Neural progenitor cell (in vitro differentiated cells): ENCODE data around the gene FAM117B. TPM values are rescaled to one million over a fixed set of nuclear protein-coding genes. Genes with fewer than 3 reads are reported as not detected.

Experiments
- DNase-seq: peaks from one replicate; pipeline ENCODE4 v3.0.0-alpha.2; 2016; ENCODE audit warnings: low spot score
- H2AFZ ChIP-seq: fragments of 200-600 bp; sonication (generic); replicated peaks from 2 replicates; pipeline ENCODE4 v1.6.1; 2016; ENCODE audit warnings: antibody characterized with exemption
- H3F3A ChIP-seq: fragments of 200-600 bp; sonication (generic); 2 replicates; pipeline ENCODE4 v1.6.1; 2016; ENCODE audit warnings: antibody characterized with exemption, low read depth
- H3K27ac ChIP-seq: fragments of 200-600 bp; sonication (generic); 2 replicates; pipeline ENCODE4 v1.5.1; 2016; ENCODE audit warnings: mild to moderate bottlenecking
- H3K27me3 ChIP-seq: fragments of 200-600 bp; sonication (generic); 2 replicates; pipeline ENCODE4 v1.6.1; 2016; ENCODE audit warnings: mild to moderate bottlenecking, moderate library complexity
- H3K36me3 ChIP-seq: fragments of 200-600 bp; sonication (generic); 2 replicates; pipeline ENCODE4 v1.5.1; 2016
- H3K4me1 ChIP-seq: fragments of 200-600 bp; sonication (generic); 2 replicates; pipeline ENCODE4 v1.6.1; 2016; ENCODE audit warnings: mixed run types
- H3K4me2 ChIP-seq: fragments of 200-600 bp; sonication (generic); 2 replicates; pipeline ENCODE4 v1.6.1; 2016
- H3K4me3 ChIP-seq: fragments of 200-600 bp; sonication (generic); 2 replicates; pipeline ENCODE4 v1.5.1; 2016
- H3K79me2 ChIP-seq: fragments of 200-600 bp; sonication (generic); 2 replicates; pipeline ENCODE4 v1.6.1; 2016; ENCODE audit warnings: low read depth
- H3K9ac ChIP-seq: fragments of 200-600 bp; sonication (generic); 2 replicates; pipeline ENCODE4 v1.6.1; 2016
- H3K9me3 ChIP-seq: fragments of 200-600 bp; sonication (generic); 2 replicates; pipeline ENCODE4 v1.5.1; 2016; ENCODE audit warnings: low read depth
- H4K20me1 ChIP-seq: fragments of 200-600 bp; sonication (generic); 2 replicates; pipeline ENCODE4 v1.6.1; 2016; ENCODE audit warnings: low read depth
- H3K27ac Mint-ChIP-seq: 3 replicates; pipeline ENCODE4 v1.8.0; 2021; ENCODE audit warnings: mixed read lengths
- H3K27me3 Mint-ChIP-seq: 2 replicates; pipeline ENCODE4 v1.8.0; 2022; ENCODE audit warnings: low read depth, mild to moderate bottlenecking, inconsistent platforms, moderate library complexity, mixed read lengths; ENCODE audit not compliant: insufficient read depth
- H3K36me3 Mint-ChIP-seq: 3 replicates; pipeline ENCODE4 v1.8.0; 2021; ENCODE audit warnings: mixed read lengths
- H3K4me1 Mint-ChIP-seq: 3 replicates; pipeline ENCODE4 v1.8.0; 2021; ENCODE audit warnings: mixed read lengths
- H3K4me3 Mint-ChIP-seq: 3 replicates; pipeline ENCODE4 v1.8.0; 2021; ENCODE audit warnings: mild to moderate bottlenecking, moderate library complexity, mixed read lengths
- H3K9me3 Mint-ChIP-seq: 3 replicates; pipeline ENCODE4 v1.8.0; 2020; ENCODE audit warnings: mixed read lengths
- EZH2 ChIP-seq: fragments of 200-600 bp; sonication (generic); IDR thresholded peaks from 2 replicates; pipeline ENCODE4 v1.6.1; 2017; ENCODE audit warnings: antibody characterized with exemption, mild to moderate bottlenecking, moderate library complexity
- EZH2phosphoT487 ChIP-seq: fragments of 200-600 bp; sonication (generic); IDR thresholded peaks from 2 replicates; pipeline ENCODE4 v1.6.1; 2017; ENCODE audit warnings: antibody characterized with exemption
- total RNA-seq: library from RNA; depleted of rRNA; stranded (reverse); fragments of >200 nt; gene quantifications from 2 replicates; pipeline ENCODE4 v1.2.3, GENCODE V29; 2015; ENCODE audit warnings: low replicate concordance
- TF ChIP-seq, protein P1 (sequence below): fragments of 200-600 bp; sonication (generic); IDR thresholded peaks from 2 replicates; pipeline ENCODE4 v1.5.1; 2017; ENCODE audit warnings: antibody characterized with exemption, mild to moderate bottlenecking

FAM117B gene
- 15.0 and 17.5 TPM in 2 replicates for total RNA-seq

GRCh38 chr2:202634556-202635427 lies at the start of gene FAM117B:
FAM117B (plus strand) TSS chr2:202634969; CDS start chr2:202635188, 219 bp downstream.
- H3K9me3 Mint-ChIP-seq = peaks cover 11% of the 10 kb centered on the region
- H3K27me3 ChIP-seq = no peaks in the 10 kb centered on the region
- peaks cover 6% of the 10 kb centered on the region for H3K27me3 Mint-ChIP-seq
- H3K36me3 Mint-ChIP-seq = peaks cover 24% of the 10 kb centered on the region
- H3K9ac ChIP-seq = peak within 1 kb of the TSS; percentile 60
- peaks cover 11% of the 10 kb centered on the region for H3K4me1 ChIP-seq
- peak within 1 kb of the TSS; percentile 83 for H3K27ac ChIP-seq
- H3K4me2 ChIP-seq = peak within 1 kb of the TSS; percentile 88
- DNase-seq = peak; percentile 99
- peaks cover 22% of the 10 kb centered on the region for H3K4me1 Mint-ChIP-seq
- peaks cover 40% of the 10 kb centered on the region for H4K20me1 ChIP-seq
- peak within 1 kb of the TSS; percentile 89 for H2AFZ ChIP-seq
- H3K27ac Mint-ChIP-seq = peak within 1 kb of the TSS; percentile 90
- peaks cover 54% of the 10 kb centered on the region for H3K79me2 ChIP-seq
- H3K4me3 ChIP-seq = peak within 1 kb of the TSS; percentile 88
- H3F3A ChIP-seq = no peaks in the 10 kb centered on the region
- no peak for TF ChIP-seq EZH2
- no peak for TF ChIP-seq EZH2phosphoT487
- TF ChIP-seq, protein P1, sequence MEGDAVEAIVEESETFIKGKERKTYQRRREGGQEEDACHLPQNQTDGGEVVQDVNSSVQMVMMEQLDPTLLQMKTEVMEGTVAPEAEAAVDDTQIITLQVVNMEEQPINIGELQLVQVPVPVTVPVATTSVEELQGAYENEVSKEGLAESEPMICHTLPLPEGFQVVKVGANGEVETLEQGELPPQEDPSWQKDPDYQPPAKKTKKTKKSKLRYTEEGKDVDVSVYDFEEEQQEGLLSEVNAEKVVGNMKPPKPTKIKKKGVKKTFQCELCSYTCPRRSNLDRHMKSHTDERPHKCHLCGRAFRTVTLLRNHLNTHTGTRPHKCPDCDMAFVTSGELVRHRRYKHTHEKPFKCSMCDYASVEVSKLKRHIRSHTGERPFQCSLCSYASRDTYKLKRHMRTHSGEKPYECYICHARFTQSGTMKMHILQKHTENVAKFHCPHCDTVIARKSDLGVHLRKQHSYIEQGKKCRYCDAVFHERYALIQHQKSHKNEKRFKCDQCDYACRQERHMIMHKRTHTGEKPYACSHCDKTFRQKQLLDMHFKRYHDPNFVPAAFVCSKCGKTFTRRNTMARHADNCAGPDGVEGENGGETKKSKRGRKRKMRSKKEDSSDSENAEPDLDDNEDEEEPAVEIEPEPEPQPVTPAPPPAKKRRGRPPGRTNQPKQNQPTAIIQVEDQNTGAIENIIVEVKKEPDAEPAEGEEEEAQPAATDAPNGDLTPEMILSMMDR = no peak
- no peaks in the 10 kb centered on the region for H3K36me3 ChIP-seq
- H3K4me3 Mint-ChIP-seq = peak within 1 kb of the TSS; percentile 97
- no peaks in the 10 kb centered on the region for H3K9me3 ChIP-seq

GRCh38 chr2:202588647-202589581 lies 45.9 kb upstream of the FAM117B start:
- TF ChIP-seq EZH2phosphoT487 = no peak
- TF ChIP-seq, protein P1 = peak; percentile 89
- no peak for TF ChIP-seq EZH2
- Mint-ChIP-seq H3K4me1 (peaks cover 8% of the 10 kb centered on the region), H3K9me3 (peaks cover 5% of the 10 kb centered on the region), H3K4me3 (peak overlapping the region; percentile 65), H3K36me3 (no peaks in the 10 kb centered on the region), H3K27ac (peak overlapping the region; percentile 90), H3K27me3 (no peaks in the 10 kb centered on the region)
- H3F3A ChIP-seq = no peaks in the 10 kb centered on the region
- H3K9ac ChIP-seq = no peak overlapping the region
- H3K79me2 ChIP-seq = no peaks in the 10 kb centered on the region
- peak; percentile 93 for DNase-seq
- H3K4me1 ChIP-seq = peaks cover 10% of the 10 kb centered on the region
- H4K20me1 ChIP-seq = no peaks in the 10 kb centered on the region
- H3K9me3 ChIP-seq = no peaks in the 10 kb centered on the region
- peak overlapping the region; percentile 83 for H2AFZ ChIP-seq
- H3K27ac ChIP-seq = no peak overlapping the region
- H3K27me3 ChIP-seq = no peaks in the 10 kb centered on the region
- H3K36me3 ChIP-seq = no peaks in the 10 kb centered on the region
- H3K4me2 ChIP-seq = peak overlapping the region; percentile 33
- H3K4me3 ChIP-seq = no peak overlapping the region

DNA sequence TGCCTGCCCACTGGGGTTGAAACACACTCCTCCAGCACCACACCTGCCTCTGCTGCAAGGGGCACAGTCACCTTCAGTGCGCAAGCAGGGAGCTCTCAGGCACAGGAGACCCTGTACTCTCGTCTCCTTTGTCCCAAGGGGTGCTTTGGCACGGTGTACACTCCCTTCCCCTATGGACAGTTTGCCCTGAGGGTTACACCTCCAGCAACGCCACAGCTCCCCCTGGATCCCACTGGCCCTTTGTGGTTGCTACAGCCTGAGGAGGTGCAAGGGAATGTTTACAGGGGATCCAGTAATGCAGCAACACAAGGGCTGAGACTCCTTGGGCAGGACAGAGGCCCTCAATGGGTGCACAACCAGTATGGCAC lies 45.2 kb upstream of the FAM117B start:
- peaks cover 10% of the 10 kb centered on the region for H3K4me1 ChIP-seq
- H3K27me3 ChIP-seq = no peaks in the 10 kb centered on the region
- peak; percentile 21 for DNase-seq
- H3F3A ChIP-seq = no peaks in the 10 kb centered on the region
- H3K36me3 ChIP-seq = no peaks in the 10 kb centered on the region
- no peaks in the 10 kb centered on the region for H3K9me3 ChIP-seq
- no peaks in the 10 kb centered on the region for H3K27me3 Mint-ChIP-seq
- H3K36me3 Mint-ChIP-seq = no peaks in the 10 kb centered on the region
- peak overlapping the region; percentile 72 for H3K27ac Mint-ChIP-seq
- H3K4me1 Mint-ChIP-seq = peaks cover 8% of the 10 kb centered on the region
- peak overlapping the region; percentile 83 for H2AFZ ChIP-seq
- no peak overlapping the region for H3K4me2 ChIP-seq
- no peak overlapping the region for H3K27ac ChIP-seq
- H3K4me3 ChIP-seq = no peak overlapping the region
- H3K79me2 ChIP-seq = no peaks in the 10 kb centered on the region
- H3K9ac ChIP-seq = no peak overlapping the region
- H3K9me3 Mint-ChIP-seq = peaks cover 2% of the 10 kb centered on the region
- H4K20me1 ChIP-seq = no peaks in the 10 kb centered on the region
- TF ChIP-seq EZH2 = no peak
- no peak overlapping the region for H3K4me3 Mint-ChIP-seq
